Activated T-helper 9 cell treated with anti-CD3 and anti-CD28 coated beads, Interleukin-2, amount 50 U/mL, for 16 hours (primary cell): Measurements from ENCODE around the gene HS6ST3.

Source experiments
- DNase-seq: peaks from one replicate; pipeline ENCODE4 v3.0.0-alpha.2; 2020; ENCODE audit warnings: low read depth

HS6ST3 gene

GRCh38 chr13:96308568-96308967, 218.7 kb downstream of the HS6ST3 start:
- no peak for DNase-seq

GRCh38 chr13:96314974-96315373, 225.1 kb downstream of the HS6ST3 start:
- DNase-seq = no peak

GRCh38 chr13:96338030-96338429, 248.1 kb downstream of the HS6ST3 start:
- DNase-seq = no peak

- no peak for DNase-seq
These were observed 252.4 kb downstream of the HS6ST3 start for GRCh38 chr13:96342286-96342685.

GRCh38 chr13:96342852-96343465, 253.1 kb downstream of the HS6ST3 start:
- DNase-seq = no peak

- DNase-seq = no peak
These were observed 257.0 kb downstream of the HS6ST3 start for GRCh38 chr13:96346921-96347320.

GRCh38 chr13:96373597-96373996, 283.7 kb downstream of the HS6ST3 start:
- no peak for DNase-seq

- DNase-seq = no peak
These were observed 287.9 kb downstream of the HS6ST3 start for GRCh38 chr13:96377835-96378234.

GRCh38 chr13:96379967-96380366, 290.1 kb downstream of the HS6ST3 start:
- no peak for DNase-seq

- no peak for DNase-seq
These were observed 291.8 kb downstream of the HS6ST3 start for GRCh38 chr13:96381681-96382080.

- no peak for DNase-seq
These were observed 298.7 kb downstream of the HS6ST3 start for GRCh38 chr13:96388598-96388997.

GRCh38 chr13:96391606-96392005, 301.7 kb downstream of the HS6ST3 start:
- no peak for DNase-seq

GRCh38 chr13:96397807-96398206, 307.9 kb downstream of the HS6ST3 start:
- DNase-seq = no peak

GRCh38 chr13:96398486-96398885, 308.6 kb downstream of the HS6ST3 start:
- no peak for DNase-seq

GRCh38 chr13:96403241-96403640, 313.3 kb downstream of the HS6ST3 start:
- DNase-seq = no peak

GRCh38 chr13:96403651-96404050, 313.7 kb downstream of the HS6ST3 start:
- no peak for DNase-seq

- no peak for DNase-seq
These were observed 326.0 kb downstream of the HS6ST3 start for GRCh38 chr13:96415831-96416385.

GRCh38 chr13:96417939-96418685, 328.2 kb downstream of the HS6ST3 start:
- DNase-seq = no peak

- no peak for DNase-seq
These were observed 331.4 kb downstream of the HS6ST3 start for GRCh38 chr13:96421314-96421713.

- DNase-seq = no peak
These were observed 332.1 kb downstream of the HS6ST3 start for GRCh38 chr13:96422002-96422401.

- no peak for DNase-seq
These were observed 336.3 kb downstream of the HS6ST3 start for GRCh38 chr13:96426167-96426566.

GRCh38 chr13:96428911-96429310, 339.0 kb downstream of the HS6ST3 start:
- DNase-seq = no peak

GRCh38 chr13:96431044-96431581, 341.2 kb downstream of the HS6ST3 start:
- DNase-seq = no peak
